Muscle layer of duodenum (tissue), 2 donors: ENCODE measurements around the gene IFITM10.

ENCODE experiments used
- H3K27ac ChIP-seq: one replicate; pipeline ENCODE4 v1.7.0; 2013; ENCODE audit warnings: mild to moderate bottlenecking, low read length
- H3K27me3 ChIP-seq: one replicate; pipeline ENCODE4 v1.7.0; 2013; ENCODE audit warnings: low read depth, mild to moderate bottlenecking, control low read depth, low read length
- H3K36me3 ChIP-seq, 2 donors: one replicate each; pipeline ENCODE4 v1.7.0; 2013; ENCODE audit warnings: low read length in 2 of 2, control low read depth in 1 of 2, mild to moderate bottlenecking in 1 of 2; ENCODE audit not compliant: insufficient read depth in 2 of 2, control insufficient read depth in 1 of 2
- H3K4me1 ChIP-seq, 2 donors: one replicate each; pipeline ENCODE4 v1.7.0; 2013; ENCODE audit warnings: low read length in 2 of 2, mild to moderate bottlenecking in 2 of 2, control low read depth in 1 of 2, moderate library complexity in 1 of 2; ENCODE audit not compliant: insufficient read depth in 2 of 2, control insufficient read depth in 1 of 2
- H3K4me3 ChIP-seq, 2 donors: one replicate each; pipeline ENCODE4 v1.7.0; 2013; ENCODE audit warnings: low read length in 2 of 2, low read depth in 1 of 2, mild to moderate bottlenecking in 1 of 2
- H3K9me3 ChIP-seq, 2 donors: one replicate each; pipeline ENCODE4 v1.7.0; 2013; ENCODE audit warnings: low read length in 2 of 2, control low read depth in 1 of 2, mild to moderate bottlenecking in 1 of 2; ENCODE audit not compliant: control insufficient read depth in 1 of 2
- donor health status: healthy.

IFITM10 gene

GRCh38 chr11:1739576-1739975 is 10.8 kb downstream of the IFITM10 start:
- Histone ChIP-seq H3K4me3 (no peak overlapping the region), H3K27ac (no peak overlapping the region), H3K36me3 (no peaks in the 10 kb centered on the region), H3K4me1 (no peaks in the 10 kb centered on the region), H3K9me3 (peaks cover 4 to 18% of the 10 kb centered on the region in 2 donors), H3K27me3 (peaks cover 9% of the 10 kb centered on the region)

DNA sequence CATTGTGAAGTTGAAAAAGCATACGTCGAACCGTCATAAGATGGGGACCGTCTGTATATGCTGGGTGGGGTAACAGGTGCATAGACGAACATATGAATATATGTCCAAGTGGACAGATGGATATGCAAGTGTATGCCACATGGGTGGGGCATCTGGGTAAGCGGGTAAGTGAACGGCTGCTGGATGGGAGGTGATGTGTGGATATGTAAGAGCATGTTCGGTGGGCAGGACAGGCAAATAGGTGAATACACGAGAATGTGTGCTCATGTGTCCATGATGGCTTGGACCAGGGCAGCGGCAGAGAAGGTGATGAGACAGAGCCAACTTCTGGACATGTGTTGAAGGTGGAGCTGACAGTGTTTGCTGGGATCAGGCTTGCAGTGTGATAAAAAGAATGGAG is 12.0 kb downstream of the IFITM10 start:
- no peaks in the 10 kb centered on the region for H3K36me3 ChIP-seq
- no peak overlapping the region for H3K4me3 ChIP-seq
- no peaks in the 10 kb centered on the region for H3K4me1 ChIP-seq
- peaks cover 17% of the 10 kb centered on the region for H3K27me3 ChIP-seq
- peaks cover 4 to 18% of the 10 kb centered on the region in 2 donors for H3K9me3 ChIP-seq
- H3K27ac ChIP-seq = no peak overlapping the region

DNA sequence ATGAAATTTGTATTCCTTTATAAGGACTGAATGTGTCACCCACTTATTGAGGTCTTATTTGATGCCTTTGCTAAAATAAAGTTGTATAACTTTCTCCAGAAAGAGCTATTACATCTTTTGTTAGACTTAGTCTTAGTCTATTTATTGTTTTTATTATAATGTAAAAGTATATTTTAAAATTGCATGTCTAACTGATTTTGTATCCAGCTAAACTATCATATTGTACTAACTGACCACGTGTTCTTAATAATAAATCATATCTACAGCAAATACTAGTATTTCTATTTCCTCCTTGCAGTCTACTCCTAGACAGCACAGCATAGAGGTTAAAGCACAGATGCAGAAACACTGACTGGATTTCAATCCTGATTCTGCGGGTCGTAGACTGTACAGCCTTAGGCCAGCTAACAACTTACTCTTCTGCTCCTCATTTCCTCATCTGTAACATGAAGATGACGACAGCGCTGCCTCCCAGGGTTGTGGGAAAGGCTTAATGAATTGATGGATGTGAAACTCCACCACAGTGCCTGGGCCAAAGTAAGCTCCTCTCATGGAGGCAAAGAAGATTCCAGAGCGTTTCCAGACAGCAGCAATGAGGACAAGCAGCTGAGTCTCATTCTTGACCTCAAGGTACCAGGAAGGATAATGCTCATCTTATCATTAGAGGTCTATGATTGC is 13.2 kb downstream of the IFITM10 start:
- peaks cover 4 to 18% of the 10 kb centered on the region in 2 donors for H3K9me3 ChIP-seq
- no peaks in the 10 kb centered on the region for H3K36me3 ChIP-seq
- peaks cover 17% of the 10 kb centered on the region for H3K27me3 ChIP-seq
- H3K27ac ChIP-seq = no peak overlapping the region
- H3K4me1 ChIP-seq = no peaks in the 10 kb centered on the region
- no peak overlapping the region for H3K4me3 ChIP-seq

DNA sequence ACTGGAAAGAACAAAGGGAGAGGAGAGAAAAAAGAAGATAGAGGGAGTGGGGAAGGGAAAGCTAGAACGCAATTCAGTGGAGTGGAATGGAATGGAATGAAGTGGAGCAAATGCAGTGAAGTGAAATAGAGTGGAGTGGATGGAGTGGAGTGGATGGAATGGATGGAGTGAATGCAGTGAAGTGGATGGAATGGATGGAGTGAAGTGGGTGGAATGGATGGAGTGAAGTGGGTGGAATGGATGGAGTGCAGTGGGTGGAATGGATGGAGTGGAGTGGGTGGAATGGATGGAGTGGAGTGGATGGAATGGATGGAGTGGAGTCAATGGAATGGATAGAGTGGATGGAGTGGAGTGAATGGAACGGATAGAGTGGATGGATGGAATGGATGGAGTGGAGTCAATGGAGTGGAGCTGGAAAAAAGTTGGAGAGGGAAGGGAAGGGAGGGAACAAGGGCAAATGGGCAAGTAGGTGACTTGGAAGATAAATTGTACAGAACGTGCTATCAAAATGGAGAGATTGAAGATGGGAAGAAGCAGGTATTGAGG is 13.9 kb downstream of the IFITM10 start:
- Histone ChIP-seq H3K4me1 (no peaks in the 10 kb centered on the region), H3K36me3 (no peaks in the 10 kb centered on the region), H3K4me3 (no peak overlapping the region), H3K27me3 (peaks cover 19% of the 10 kb centered on the region), H3K9me3 (peaks cover 4 to 18% of the 10 kb centered on the region in 2 donors), H3K27ac (no peak overlapping the region)

DNA sequence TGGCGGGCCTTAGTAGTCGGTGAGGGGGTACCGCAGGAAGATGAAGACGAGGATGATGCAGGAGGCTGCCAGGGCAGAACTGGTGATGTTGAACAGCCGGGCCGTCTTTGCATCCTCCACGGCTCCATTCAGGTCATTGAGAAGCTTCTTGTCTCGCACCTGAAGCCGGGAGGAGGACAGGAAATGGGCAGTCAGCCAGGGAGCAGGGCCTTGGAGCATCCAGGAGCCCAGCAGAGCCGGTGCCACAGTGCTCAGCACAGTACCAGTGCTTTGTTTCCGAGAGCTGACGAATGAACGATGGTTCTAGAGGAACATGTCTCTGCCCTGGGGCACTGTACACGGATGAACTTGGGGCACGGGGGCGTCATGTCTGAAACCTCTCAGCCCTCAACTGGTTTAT is 15.1 kb downstream of the IFITM10 start:
- Histone ChIP-seq H3K4me1 (no peaks in the 10 kb centered on the region), H3K27ac (no peak overlapping the region), H3K27me3 (peaks cover 27% of the 10 kb centered on the region), H3K36me3 (no peaks in the 10 kb centered on the region), H3K4me3 (no peak overlapping the region), H3K9me3 (peaks cover 4 to 18% of the 10 kb centered on the region in 2 donors)

GRCh38 chr11:1734641-1735081 is 15.7 kb downstream of the IFITM10 start:
- Histone ChIP-seq H3K4me1 (no peaks in the 10 kb centered on the region), H3K27ac (no peak overlapping the region), H3K9me3 (peaks cover 4 to 18% of the 10 kb centered on the region in 2 donors), H3K27me3 (peaks cover 30% of the 10 kb centered on the region), H3K4me3 (no peak overlapping the region), H3K36me3 (no peaks in the 10 kb centered on the region)

- Histone ChIP-seq H3K36me3 (no peaks in the 10 kb centered on the region), H3K9me3 (peaks cover 4 to 18% of the 10 kb centered on the region in 2 donors), H3K27me3 (peaks cover 30% of the 10 kb centered on the region), H3K4me1 (no peaks in the 10 kb centered on the region), H3K27ac (no peak overlapping the region), H3K4me3 (no peak overlapping the region)
Measured at GRCh38 chr11:1733716-1734640, 16.4 kb downstream of the IFITM10 start.

DNA sequence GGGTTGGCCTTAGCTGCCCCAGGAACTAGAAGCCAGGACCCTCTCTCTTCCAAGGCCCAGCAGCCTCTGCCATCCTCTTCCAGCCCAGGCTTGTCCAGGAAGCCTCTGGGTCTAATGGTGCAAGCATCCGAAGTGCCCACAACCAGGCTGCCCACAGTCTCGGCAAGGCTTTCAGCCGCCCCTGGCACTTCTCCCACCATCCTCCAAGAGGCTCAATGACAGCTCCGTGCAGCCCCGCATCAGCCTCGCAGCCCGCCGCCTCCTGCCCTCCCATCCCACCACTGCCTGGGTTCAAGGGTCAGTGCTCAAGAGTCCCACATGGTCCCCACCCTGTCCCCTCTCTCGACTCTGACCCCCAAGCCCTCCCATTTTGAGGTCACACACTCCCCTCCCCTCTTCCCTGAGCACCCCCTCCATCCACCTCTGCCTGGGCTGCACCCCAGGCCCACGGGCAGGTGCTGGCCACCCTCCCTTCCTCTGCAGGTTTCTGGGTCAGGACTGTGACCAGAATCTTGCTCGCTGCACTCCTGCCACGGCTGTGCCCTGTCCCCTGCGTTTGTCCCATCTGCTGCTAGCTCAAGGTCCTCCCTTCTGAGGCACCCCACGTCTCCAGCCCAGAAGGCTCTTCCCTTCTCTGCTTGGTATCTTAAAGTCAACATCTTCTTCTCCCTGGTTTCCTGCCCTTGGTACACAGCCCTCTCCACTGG is 17.2 kb downstream of the IFITM10 start:
- Histone ChIP-seq H3K4me3 (no peak overlapping the region), H3K9me3 (peaks cover 4 to 18% of the 10 kb centered on the region in 2 donors), H3K4me1 (no peaks in the 10 kb centered on the region), H3K36me3 (no peaks in the 10 kb centered on the region), H3K27ac (no peak overlapping the region), H3K27me3 (peaks cover 30% of the 10 kb centered on the region)

- Histone ChIP-seq H3K36me3 (no peaks in the 10 kb centered on the region), H3K4me3 (no peak overlapping the region), H3K4me1 (no peaks in the 10 kb centered on the region), H3K27me3 (peaks cover 30% of the 10 kb centered on the region), H3K27ac (no peak overlapping the region), H3K9me3 (peaks cover 4 to 17% of the 10 kb centered on the region in 2 donors)
Measured at GRCh38 chr11:1732418-1733008, 17.9 kb downstream of the IFITM10 start.

DNA sequence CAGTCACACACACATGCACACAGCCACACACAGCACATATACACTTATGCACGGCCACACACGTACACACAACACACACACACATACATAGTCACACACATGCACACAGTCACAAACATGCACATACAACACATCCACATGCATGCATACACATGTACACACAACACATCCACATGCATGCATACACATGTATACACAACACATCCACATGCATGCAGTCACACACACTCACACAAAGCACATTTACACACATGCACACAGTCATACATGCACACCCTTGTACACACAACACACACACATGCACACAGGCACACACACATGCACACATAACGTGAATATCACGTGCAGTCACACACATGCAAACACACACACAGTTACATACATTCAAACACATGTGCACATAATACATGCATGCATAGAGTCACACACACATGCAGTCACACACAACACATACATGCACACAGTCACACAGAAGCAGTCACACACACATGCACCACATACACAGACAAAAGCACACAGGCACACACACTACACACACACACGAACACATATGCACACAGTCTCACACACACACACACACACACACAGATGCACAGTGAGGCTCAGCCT is 18.8 kb downstream of the IFITM10 start:
- no peaks in the 10 kb centered on the region for H3K4me1 ChIP-seq
- peaks cover 0 to 9% of the 10 kb centered on the region in 2 donors for H3K9me3 ChIP-seq
- H3K4me3 ChIP-seq = no peak overlapping the region
- no peaks in the 10 kb centered on the region for H3K36me3 ChIP-seq
- peaks cover 35% of the 10 kb centered on the region for H3K27me3 ChIP-seq
- no peak overlapping the region for H3K27ac ChIP-seq
